ENCODE measurements around the gene PCSK6.

DNA sequence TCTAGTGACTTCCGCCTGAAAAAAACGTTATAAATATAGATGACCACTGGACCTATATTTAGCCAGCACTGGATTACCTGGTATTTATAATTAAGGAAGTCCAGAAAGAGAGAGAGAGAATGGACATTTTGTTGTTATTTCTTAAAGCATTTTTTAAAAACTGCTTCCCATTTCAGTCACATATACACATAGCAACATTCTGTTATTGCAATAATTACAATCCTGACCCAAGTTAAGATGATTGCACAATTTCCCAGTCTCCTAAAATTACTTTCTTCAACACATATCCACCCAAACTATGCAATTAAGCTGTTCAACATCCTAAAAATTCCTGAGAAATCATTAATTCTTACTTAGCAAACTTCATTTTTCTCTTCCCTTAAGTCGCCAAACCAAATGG, 37.7 kb downstream of the PCSK6 start:
- TF ChIP-seq, protein P1, sequence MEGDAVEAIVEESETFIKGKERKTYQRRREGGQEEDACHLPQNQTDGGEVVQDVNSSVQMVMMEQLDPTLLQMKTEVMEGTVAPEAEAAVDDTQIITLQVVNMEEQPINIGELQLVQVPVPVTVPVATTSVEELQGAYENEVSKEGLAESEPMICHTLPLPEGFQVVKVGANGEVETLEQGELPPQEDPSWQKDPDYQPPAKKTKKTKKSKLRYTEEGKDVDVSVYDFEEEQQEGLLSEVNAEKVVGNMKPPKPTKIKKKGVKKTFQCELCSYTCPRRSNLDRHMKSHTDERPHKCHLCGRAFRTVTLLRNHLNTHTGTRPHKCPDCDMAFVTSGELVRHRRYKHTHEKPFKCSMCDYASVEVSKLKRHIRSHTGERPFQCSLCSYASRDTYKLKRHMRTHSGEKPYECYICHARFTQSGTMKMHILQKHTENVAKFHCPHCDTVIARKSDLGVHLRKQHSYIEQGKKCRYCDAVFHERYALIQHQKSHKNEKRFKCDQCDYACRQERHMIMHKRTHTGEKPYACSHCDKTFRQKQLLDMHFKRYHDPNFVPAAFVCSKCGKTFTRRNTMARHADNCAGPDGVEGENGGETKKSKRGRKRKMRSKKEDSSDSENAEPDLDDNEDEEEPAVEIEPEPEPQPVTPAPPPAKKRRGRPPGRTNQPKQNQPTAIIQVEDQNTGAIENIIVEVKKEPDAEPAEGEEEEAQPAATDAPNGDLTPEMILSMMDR (conservative IDR thresholded peaks at IDR 0.05; ENCODE audit: low read length), result no peak
- no peak for TF ChIP-seq EZH2phosphoT487 (IDR thresholded peaks at IDR 0.05; ENCODE audit: borderline replicate concordance)
